NB4 (cell line): ENCODE results near the gene CAMTA1.
"Not testable (repeated sequence)": the region's sequence is repeated elsewhere in the genome, so short reads cannot be mapped to it uniquely, and the experiment has no call there.

Source experiments
- DNase-seq: peaks from one replicate; pipeline ENCODE4 v3.0.0; 2010; ENCODE audit warnings: low read depth
- H3K4me3 ChIP-seq: one replicate; pipeline ENCODE4 v1.5.1; 2011; ENCODE audit warnings: mild to moderate bottlenecking, low read depth, low read length, moderate library complexity
- MYC ChIP-seq: IDR thresholded peaks from 2 replicates; pipeline ENCODE4 v1.6.1; 2011; ENCODE audit warnings: low read depth, low read length
- POLR2A ChIP-seq: IDR thresholded peaks from 2 replicates; pipeline ENCODE4 v1.6.1; 2011; ENCODE audit warnings: mild to moderate bottlenecking; ENCODE audit not compliant: insufficient read length; ENCODE audit errors: extremely low read depth
- TF ChIP-seq, protein P1 (sequence below): IDR thresholded peaks from 2 replicates; pipeline ENCODE4 v1.6.1; 2011; ENCODE audit warnings: low read depth, low read length
- TF ChIP-seq, protein P2 (sequence below): IDR thresholded peaks from one replicate; pipeline ENCODE4 v1.5.1; 2012; ENCODE audit warnings: low read depth, low read length

CAMTA1 gene

DNA sequence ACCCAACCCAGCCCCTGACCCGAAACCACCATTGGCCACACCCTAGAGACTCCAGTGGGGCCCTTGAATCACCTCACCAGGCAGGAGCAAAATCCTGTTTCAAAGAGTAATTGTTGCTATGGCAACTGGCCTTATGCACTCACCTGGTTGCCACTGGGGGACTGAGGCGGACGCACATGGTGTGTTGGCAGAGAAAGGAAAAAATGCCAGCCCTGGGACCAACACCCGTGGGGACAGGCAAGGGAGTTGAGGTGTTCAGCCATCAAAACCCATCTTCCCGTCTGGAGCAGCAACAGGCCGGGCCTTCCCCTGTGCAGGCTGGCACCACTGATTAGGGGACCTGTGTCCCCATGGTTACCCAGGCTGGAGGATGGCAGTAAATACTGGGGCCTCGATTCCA, 590.1 kb downstream of the CAMTA1 start:
- H3K4me3 ChIP-seq, result no peak overlapping the region
- DNase-seq, result no peak
- TF ChIP-seq, protein P1, sequence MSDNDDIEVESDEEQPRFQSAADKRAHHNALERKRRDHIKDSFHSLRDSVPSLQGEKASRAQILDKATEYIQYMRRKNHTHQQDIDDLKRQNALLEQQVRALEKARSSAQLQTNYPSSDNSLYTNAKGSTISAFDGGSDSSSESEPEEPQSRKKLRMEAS, result no peak
- TF ChIP-seq MYC, result no peak
- TF ChIP-seq, protein P2, sequence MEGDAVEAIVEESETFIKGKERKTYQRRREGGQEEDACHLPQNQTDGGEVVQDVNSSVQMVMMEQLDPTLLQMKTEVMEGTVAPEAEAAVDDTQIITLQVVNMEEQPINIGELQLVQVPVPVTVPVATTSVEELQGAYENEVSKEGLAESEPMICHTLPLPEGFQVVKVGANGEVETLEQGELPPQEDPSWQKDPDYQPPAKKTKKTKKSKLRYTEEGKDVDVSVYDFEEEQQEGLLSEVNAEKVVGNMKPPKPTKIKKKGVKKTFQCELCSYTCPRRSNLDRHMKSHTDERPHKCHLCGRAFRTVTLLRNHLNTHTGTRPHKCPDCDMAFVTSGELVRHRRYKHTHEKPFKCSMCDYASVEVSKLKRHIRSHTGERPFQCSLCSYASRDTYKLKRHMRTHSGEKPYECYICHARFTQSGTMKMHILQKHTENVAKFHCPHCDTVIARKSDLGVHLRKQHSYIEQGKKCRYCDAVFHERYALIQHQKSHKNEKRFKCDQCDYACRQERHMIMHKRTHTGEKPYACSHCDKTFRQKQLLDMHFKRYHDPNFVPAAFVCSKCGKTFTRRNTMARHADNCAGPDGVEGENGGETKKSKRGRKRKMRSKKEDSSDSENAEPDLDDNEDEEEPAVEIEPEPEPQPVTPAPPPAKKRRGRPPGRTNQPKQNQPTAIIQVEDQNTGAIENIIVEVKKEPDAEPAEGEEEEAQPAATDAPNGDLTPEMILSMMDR, result no peak
- TF ChIP-seq POLR2A, result no peak

DNA sequence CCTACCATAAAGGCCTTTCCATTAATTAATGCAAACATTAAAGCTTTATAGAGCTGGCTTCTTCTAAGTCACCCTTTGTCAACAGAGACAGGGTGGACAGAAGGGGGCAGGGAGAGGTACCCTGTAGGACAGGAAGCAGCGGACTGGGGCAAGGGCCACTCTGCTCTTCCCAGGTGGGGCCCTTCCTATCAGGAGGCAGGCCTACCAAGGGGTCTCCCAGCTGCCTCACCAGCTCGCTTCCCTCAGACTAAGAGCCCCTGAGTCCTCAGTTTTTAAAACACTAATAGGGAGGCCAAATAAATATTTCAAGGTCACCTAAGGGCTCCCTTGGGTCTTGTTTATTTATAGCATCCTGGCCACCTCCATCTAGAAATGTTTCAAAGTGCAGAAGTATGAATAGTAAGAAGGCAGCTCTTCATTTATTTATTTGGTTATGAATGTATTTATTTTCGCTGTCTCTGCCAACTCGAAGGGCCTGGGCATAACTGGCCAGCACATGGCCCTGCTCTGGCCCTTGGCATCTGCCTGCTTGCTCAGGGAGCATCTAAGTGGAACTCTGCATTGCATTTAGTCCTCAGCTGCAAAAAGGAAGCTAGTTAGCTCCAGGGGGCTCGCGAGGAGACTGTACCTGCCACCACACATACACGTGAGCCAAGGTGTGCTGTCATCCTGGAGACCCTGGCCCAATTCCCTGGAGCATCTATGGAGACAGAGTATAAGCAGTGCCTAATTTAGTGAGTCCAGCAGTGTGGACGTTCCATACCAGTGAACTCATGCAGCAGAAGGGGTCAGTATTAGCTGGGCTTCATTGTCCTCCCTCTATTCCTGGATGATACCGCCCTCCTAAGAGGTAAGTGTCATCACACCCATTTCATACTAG, 590.8 kb downstream of the CAMTA1 start:
- TF ChIP-seq, protein P2, result no peak
- no peak for TF ChIP-seq MYC
- no peak for TF ChIP-seq POLR2A
- TF ChIP-seq, protein P1, result no peak
- no peak overlapping the region for H3K4me3 ChIP-seq
- DNase-seq, result no peak

DNA sequence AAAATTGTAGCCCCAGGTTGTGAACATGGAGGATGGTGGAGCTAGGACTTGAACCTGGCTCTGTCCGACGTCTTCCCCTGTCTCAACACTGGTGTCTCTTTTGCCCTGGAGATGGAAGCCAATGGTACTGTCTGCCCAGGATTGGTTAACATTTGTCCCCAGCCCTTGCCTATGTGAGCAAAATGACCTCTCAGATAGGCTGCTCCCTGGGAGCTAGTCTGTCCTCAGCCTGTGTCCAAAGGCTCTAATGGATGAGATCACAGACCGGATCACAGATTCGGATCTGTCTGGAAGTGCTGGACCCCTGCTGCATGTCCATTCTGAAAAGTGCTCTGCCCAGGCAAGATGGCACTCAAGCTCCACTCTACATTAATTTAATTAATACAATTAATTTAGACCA, 591.4 kb downstream of the CAMTA1 start:
- no peak for DNase-seq
- H3K4me3 ChIP-seq, result no peak overlapping the region
- TF ChIP-seq POLR2A (no peak), MYC (no peak)
- TF ChIP-seq, protein P1, result no peak
- TF ChIP-seq, protein P2, result no peak

DNA sequence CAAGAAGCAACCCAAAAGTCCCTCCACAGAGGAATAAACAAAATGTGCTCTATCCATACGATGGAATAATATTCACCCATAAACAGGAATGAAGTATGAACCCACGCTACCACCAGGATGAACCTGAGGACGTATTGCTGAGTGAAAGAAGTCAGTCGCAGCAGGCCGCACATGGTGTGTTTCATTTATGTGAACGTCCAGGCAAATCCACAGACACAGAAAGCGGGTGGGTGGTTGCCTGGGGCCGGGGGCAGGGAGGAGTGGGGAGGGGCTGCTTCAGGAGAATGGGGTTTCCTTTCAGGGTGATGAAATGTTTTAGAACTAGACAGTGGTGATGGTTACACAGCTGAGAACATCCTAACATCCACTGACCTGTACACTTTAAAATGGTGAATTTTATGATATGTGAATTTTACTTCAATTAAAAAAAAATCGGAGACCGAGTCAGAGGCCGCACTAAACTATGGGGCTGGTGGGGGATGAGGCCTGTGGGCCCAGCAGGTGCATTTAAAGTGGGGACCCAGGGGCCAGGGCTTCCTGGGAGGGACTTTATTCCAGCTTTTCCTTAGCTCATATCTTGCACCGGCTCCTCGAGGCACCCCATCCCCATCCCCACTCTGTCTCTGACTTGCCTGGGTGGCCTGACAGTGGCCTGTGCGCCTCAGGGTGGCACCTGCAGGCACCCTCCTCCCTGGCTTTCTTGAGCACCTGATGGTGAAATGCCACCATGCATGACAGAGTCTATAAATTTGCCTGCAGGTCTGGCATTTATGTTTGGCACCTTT, 593.3 kb downstream of the CAMTA1 start:
- TF ChIP-seq POLR2A (no peak), MYC (no peak)
- TF ChIP-seq, protein P1, result no peak
- TF ChIP-seq, protein P2, result no peak
- DNase-seq, result no peak
- no peak overlapping the region for H3K4me3 ChIP-seq

DNA sequence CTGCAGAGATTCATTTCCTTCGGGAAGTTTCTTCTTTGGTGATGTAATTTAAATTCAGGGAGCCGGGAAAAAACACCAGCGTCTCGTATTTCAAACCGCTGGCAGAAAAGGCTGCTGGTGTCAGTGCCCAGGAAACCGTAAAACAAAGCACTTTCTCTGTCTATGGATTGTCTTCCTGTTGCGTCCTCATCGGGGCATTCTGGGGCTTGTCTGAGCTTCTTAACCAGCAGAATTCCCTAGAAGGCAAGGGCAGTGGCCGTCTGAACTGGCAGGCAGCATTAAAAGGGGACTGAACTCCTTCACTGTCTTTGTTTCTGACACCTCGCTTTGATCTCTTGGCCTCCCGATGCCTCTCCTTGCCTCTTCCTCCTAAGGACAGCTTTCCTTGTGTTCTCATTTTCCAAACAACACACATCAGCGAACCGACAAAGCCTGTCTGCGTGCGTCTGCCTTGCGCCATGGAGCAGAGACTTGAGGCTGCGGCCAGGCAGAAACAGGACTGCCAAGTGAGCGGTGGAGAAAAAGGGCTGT, 594.3 kb downstream of the CAMTA1 start:
- H3K4me3 ChIP-seq, result no peak overlapping the region
- no peak for DNase-seq
- TF ChIP-seq, protein P1, result no peak

DNA sequence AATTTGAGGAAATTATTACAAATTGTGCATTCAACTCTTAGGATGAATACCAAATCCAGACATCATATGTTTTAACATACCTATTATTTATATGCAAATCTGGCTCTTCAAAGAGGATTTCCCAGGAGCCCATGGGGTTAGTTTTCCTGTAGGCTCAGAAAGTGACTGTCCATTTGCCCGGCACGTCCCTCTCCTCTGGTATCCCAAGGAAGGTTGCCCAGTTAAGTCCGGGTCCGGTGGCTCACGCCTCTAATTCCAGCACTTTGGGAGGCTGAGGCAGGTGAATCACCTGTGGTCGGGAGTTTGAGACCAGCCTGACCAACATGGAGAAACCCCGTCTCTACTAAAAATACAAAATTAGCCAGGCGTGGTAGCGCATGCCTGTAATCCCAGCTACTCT, 594.8 kb downstream of the CAMTA1 start:
- DNase-seq, H3K4me3 ChIP-seq: not testable (repeated sequence)
